Loucy (cell line): ENCODE data around the gene SVEP1.

Source experiments
- H2AFZ ChIP-seq: fragments of 200-600 bp; sonication (generic); 2 replicates; pipeline ENCODE4 v1.6.0; 2016; ENCODE audit warnings: antibody characterized with exemption, mild to moderate bottlenecking, low read length, moderate library complexity
- H3F3A ChIP-seq: fragments of 200-600 bp; 2 replicates; pipeline ENCODE4 v1.6.0; 2016; ENCODE audit warnings: antibody characterized with exemption, low read depth, mild to moderate bottlenecking
- H3K27me3 ChIP-seq: fragments of 200-600 bp; sonication (generic); 2 replicates; pipeline ENCODE4 v1.6.1; 2014; ENCODE audit warnings: low read length, mild to moderate bottlenecking; ENCODE audit not compliant: insufficient read depth, poor library complexity, severe bottlenecking
- H3K36me3 ChIP-seq: fragments of 200-600 bp; sonication (generic); 2 replicates; pipeline ENCODE4 v1.6.1; 2016; ENCODE audit warnings: low read length; ENCODE audit not compliant: insufficient read depth
- H3K4me1 ChIP-seq: fragments of 200-600 bp; sonication (generic); 2 replicates; pipeline ENCODE4 v1.5.1; 2014; ENCODE audit warnings: low read length, mild to moderate bottlenecking; ENCODE audit not compliant: insufficient read depth, poor library complexity, severe bottlenecking
- H3K4me2 ChIP-seq: fragments of 200-600 bp; sonication (generic); 2 replicates; pipeline ENCODE4 v1.6.0; 2014; ENCODE audit warnings: antibody characterized with exemption, low read length, low read depth, mild to moderate bottlenecking; ENCODE audit not compliant: poor library complexity, severe bottlenecking
- H3K4me3 ChIP-seq: fragments of 200-600 bp; sonication (generic); 2 replicates; pipeline ENCODE4 v1.5.1; 2014; ENCODE audit warnings: low read length, mild to moderate bottlenecking, mixed read lengths; ENCODE audit not compliant: poor library complexity, severe bottlenecking
- H3K79me2 ChIP-seq: fragments of 200-600 bp; sonication (generic); 2 replicates; pipeline ENCODE4 v1.6.1; 2014; ENCODE audit warnings: low read length; ENCODE audit not compliant: insufficient read depth
- H3K9ac ChIP-seq: fragments of 200-600 bp; sonication (generic); 2 replicates; pipeline ENCODE4 v1.6.0; 2014; ENCODE audit warnings: mild to moderate bottlenecking, low read depth, low read length, moderate library complexity; ENCODE audit not compliant: poor library complexity, severe bottlenecking
- H3K9me2 ChIP-seq: fragments of 200-600 bp; sonication (generic); replicated peaks from 2 replicates; pipeline ENCODE4 v1.6.1; 2016; ENCODE audit warnings: low read depth, low read length, mixed read lengths
- H3K9me3 ChIP-seq: fragments of 200-600 bp; sonication (generic); 2 replicates; pipeline ENCODE4 v1.6.1; 2014; ENCODE audit warnings: mild to moderate bottlenecking, antibody characterized with exemption, low read length, low read depth; ENCODE audit not compliant: insufficient read depth
- H4K20me1 ChIP-seq: fragments of 200-600 bp; sonication (generic); 2 replicates; pipeline ENCODE4 v1.6.0; 2014; ENCODE audit warnings: antibody characterized with exemption, low read length, mild to moderate bottlenecking; ENCODE audit not compliant: insufficient read depth, poor library complexity, severe bottlenecking
- EZH2phosphoT487 ChIP-seq: fragments of 200-600 bp; IDR thresholded peaks from 2 replicates; pipeline ENCODE4 v1.6.1; 2018; ENCODE audit warnings: antibody characterized with exemption, mild to moderate bottlenecking, moderate library complexity, borderline replicate concordance
- TF ChIP-seq, protein P1 (sequence below): fragments of 200-600 bp; sonication (generic); conservative IDR thresholded peaks from 2 replicates; pipeline ENCODE4 v1.5.1; 2014; ENCODE audit warnings: mild to moderate bottlenecking, antibody characterized with exemption, low read length

Gene SVEP1

DNA sequence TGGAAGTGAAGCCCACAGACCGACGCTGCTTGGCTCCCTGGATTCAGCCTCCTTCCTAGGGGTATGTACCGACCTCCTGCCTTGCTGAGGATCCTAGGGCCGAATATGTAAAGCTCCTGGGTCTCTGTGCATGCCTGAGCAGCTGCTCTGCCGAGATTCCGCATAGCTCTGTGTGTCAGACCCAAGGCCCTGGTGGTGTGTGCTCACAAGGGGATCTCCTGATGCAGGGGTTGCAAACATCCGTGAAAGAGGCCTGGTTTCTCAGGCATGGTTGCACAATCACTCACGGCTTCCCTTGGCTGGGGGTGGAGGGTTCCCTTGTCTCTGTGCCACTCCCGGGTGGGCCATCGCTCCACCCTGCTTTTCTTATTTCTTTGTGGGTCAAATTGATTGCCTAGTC, 19.9 kb upstream of the SVEP1 start:
- TF ChIP-seq EZH2phosphoT487: no peak
- TF ChIP-seq, protein P1, sequence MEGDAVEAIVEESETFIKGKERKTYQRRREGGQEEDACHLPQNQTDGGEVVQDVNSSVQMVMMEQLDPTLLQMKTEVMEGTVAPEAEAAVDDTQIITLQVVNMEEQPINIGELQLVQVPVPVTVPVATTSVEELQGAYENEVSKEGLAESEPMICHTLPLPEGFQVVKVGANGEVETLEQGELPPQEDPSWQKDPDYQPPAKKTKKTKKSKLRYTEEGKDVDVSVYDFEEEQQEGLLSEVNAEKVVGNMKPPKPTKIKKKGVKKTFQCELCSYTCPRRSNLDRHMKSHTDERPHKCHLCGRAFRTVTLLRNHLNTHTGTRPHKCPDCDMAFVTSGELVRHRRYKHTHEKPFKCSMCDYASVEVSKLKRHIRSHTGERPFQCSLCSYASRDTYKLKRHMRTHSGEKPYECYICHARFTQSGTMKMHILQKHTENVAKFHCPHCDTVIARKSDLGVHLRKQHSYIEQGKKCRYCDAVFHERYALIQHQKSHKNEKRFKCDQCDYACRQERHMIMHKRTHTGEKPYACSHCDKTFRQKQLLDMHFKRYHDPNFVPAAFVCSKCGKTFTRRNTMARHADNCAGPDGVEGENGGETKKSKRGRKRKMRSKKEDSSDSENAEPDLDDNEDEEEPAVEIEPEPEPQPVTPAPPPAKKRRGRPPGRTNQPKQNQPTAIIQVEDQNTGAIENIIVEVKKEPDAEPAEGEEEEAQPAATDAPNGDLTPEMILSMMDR: no peak
- H3K27me3 ChIP-seq: no peaks in the 10 kb centered on the region
- no peak overlapping the region for H3K9ac ChIP-seq

DNA sequence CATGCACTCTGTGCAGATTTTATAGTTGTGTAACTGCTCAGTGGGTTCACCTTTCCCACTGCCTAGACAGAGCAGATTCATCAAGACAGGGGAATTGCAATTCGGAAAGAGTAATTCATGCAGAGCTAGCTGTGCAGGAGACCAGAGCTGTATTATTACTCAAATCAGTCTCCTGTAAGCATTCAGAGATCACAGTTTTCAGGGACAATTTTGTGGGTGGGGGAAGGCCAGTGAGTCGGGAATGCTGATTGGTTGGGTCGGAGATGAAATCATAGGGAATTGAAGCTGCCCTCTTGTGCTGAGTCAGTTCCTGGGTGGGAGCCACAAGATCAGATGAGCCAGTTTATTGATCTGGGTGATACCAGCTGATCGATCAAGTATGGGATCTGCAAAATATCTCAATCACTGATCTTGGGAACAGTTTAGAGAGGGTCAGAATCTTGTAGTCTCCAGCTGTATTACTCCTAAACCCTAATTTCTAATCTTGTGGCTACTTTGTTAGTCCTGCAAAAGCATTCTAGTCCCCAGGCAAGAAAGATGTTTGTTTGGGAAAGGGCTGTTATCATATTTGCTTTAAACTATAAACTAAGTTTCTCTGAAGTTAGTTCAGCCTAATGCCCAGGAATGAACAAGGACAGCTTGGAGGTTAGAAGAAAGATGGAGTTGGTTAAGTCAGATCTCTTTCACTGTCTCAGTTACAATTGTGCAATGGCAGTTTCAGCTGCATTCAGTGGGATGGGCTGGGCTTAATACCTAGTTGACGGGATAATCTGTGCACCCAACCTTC, 12.7 kb upstream of the SVEP1 start:
- Histone ChIP-seq H3K9ac (no peak overlapping the region), H4K20me1 (no peaks in the 10 kb centered on the region), H3K27me3 (no peaks in the 10 kb centered on the region), H2AFZ (no peak overlapping the region), H3K4me2 (no peak overlapping the region), H3K9me3 (no peaks in the 10 kb centered on the region), H3K4me3 (no peak overlapping the region), H3K79me2 (no peaks in the 10 kb centered on the region), H3K9me2 (no peaks in the 10 kb centered on the region), H3F3A (no peaks in the 10 kb centered on the region), H3K4me1 (no peaks in the 10 kb centered on the region), H3K36me3 (no peaks in the 10 kb centered on the region)
- no peak for TF ChIP-seq EZH2phosphoT487
- TF ChIP-seq, protein P1: no peak

More for the DNA sequence above, 19.9 kb upstream of the SVEP1 start:
- Histone ChIP-seq H3K4me1 (no peaks in the 10 kb centered on the region), H3K79me2 (no peaks in the 10 kb centered on the region), H3K36me3 (no peaks in the 10 kb centered on the region), H3K4me2 (no peak overlapping the region), H3K9me2 (no peaks in the 10 kb centered on the region), H4K20me1 (no peaks in the 10 kb centered on the region), H3F3A (no peaks in the 10 kb centered on the region), H3K4me3 (no peak overlapping the region), H3K9me3 (no peaks in the 10 kb centered on the region), H2AFZ (no peak overlapping the region)

DNA sequence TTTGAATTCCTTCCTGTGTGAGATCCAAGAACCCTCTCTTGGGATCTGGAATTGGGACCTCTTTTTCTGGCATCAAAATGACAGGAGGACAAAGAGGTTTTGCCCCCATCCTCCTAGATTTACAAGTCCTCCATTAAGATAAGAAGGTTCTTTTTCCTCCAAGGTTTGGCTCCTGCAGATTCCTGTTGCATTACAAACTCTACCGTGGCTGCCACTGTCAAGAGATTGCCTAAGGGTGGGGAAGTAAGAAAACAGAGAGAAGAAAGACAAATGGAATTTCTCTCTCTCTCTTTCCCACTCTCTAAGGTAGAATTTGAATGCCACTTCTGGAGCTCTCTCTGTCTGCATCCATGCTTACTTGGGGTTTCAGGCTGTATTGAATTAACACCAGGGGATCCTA, 12.0 kb upstream of the SVEP1 start:
- Histone ChIP-seq H3K4me3 (no peak overlapping the region), H3K4me2 (no peak overlapping the region), H3K27me3 (no peaks in the 10 kb centered on the region), H3K4me1 (no peaks in the 10 kb centered on the region), H4K20me1 (no peaks in the 10 kb centered on the region), H3K9me3 (no peaks in the 10 kb centered on the region), H3K36me3 (no peaks in the 10 kb centered on the region), H3K9me2 (no peaks in the 10 kb centered on the region), H2AFZ (no peak overlapping the region), H3K79me2 (no peaks in the 10 kb centered on the region), H3F3A (no peaks in the 10 kb centered on the region), H3K9ac (no peak overlapping the region)
- TF ChIP-seq EZH2phosphoT487: no peak
- TF ChIP-seq, protein P1: no peak
